ENCODE data around the gene AGK.

- TF ChIP-seq EZH2 (IDR thresholded peaks at IDR 0.05; ENCODE audit: borderline replicate concordance): no peak
- TF ChIP-seq CTCF (IDR thresholded peaks at IDR 0.05; ENCODE audit: poor library complexity): no peak
These were observed 150.4 kb downstream of the AGK start for GRCh38 chr7:141701489-141702046.
